ENCODE results near the gene DDB1.

Gene DDB1

GRCh38 chr11:61293867-61294716, 38.8 kb downstream of the DDB1 start:
- DNase-seq = peak; percentile 60

- DNase-seq = no peak
Observed at GRCh38 chr11:61292356-61292755, 40.5 kb downstream of the DDB1 start.

- peak; percentile 13 for DNase-seq
Observed at GRCh38 chr11:61290905-61291690, 41.8 kb downstream of the DDB1 start.

DNA sequence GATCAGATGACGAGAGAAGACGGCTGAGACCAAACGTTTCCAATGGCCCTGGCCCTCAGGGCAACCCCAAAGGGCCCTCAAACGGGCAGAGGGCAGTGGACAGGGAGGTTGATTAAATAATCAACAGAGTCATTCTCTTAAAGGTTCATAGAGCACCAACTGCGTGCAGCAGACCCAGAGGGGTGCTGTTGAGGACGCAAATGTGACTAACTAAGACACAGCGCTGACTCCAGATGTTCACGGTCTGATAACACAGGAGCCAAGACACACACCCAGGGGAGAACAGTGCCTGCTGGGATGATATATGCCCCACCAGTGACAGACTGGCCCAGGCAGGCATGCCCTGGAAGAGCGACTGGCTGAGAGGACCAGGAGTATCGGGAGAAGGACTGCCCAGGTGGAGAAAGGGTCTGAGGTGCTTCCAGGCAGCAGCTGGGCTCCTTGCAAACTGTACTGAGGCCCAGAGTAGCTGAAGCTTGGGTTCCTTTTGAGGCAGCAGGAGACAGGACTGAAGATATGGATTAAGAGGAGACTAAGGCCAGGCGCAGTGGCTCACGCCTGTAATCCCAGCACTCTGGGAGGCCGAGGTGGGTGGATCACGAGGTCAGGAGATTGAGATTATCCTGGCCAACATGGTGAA, 45.4 kb downstream of the DDB1 start:
- DNase-seq = no peak

DNA sequence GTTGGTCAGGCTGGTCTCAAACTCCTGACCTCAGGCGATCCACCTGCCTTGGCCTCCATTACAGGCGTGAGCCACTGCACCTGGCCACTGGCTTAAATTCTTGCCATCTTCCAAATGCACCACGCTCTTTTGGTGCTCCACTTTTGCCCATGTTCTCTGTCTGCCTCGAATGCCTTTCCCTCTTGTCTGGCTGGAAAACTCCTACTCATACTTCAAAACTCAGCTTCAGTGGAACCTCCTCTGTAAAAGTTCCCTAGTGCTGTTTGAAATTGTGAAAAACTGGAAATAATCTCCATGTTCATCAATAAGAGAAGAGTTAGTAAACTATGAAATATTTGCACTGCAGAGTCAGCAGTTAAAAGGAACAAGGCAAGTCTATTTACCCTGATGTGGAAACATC, 49.3 kb downstream of the DDB1 start:
- DNase-seq = no peak

- peak; percentile 31 for DNase-seq
Observed at GRCh38 chr11:61281581-61282250, 51.2 kb downstream of the DDB1 start.

GRCh38 chr11:61280883-61281580, 51.9 kb downstream of the DDB1 start:
- no peak for DNase-seq

DNA sequence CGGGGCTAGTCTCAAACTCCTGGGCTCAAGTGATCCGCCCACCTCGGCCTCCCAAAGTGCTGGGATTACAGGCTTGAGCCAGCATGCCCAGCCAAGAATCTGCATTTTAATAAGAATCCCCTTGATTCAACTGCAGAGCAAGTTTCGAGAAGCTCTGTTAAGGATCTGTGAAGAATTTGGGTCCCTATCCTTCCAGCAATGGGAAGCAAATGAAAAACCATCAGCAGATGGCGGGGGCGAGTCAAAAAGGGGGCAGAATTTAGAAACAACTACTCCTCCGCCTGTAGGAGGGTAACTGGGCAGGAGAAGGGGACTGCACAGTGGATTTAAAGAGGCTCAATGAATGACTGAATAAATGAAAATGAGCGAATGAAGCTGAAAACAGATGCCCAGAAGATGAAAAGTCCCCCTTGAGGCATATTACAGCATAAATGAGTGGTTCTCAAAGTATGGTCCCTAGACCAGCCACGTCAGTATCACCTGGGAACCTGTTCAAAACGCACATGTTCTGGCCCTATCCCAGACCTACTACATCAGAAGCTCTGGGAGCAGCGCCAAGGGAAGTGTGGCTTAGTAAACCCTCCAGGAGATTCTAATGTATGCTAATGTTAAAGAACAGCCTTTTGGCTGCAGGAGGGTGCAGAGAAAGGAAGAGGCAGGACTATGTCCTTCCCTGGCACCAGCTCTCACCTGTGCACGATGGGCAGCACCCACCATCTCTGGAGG, 52.8 kb downstream of the DDB1 start:
- DNase-seq = no peak

DNA sequence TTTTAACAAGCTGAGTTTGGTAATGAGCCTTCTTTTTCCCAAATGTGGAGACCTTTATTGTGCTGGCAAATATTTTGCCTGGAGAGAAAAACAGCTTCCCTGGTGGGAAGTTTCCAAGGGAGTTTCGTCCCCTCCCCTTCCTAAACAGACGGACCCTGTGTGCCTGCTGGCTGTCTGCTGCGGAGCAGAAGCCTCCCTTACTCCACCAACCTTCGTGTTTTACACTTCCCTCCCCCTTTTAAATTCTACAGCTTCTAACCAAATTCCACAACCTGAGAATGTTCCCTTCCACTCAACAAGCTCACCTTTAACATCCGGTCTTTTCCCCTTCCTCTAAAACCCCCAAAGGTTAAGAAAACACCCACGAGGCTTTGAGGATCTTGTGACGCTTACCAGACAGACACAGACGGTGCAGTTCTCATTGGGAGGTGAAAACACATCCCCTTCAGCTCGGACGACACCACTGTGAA, 54.9 kb downstream of the DDB1 start:
- no peak for DNase-seq

DNA sequence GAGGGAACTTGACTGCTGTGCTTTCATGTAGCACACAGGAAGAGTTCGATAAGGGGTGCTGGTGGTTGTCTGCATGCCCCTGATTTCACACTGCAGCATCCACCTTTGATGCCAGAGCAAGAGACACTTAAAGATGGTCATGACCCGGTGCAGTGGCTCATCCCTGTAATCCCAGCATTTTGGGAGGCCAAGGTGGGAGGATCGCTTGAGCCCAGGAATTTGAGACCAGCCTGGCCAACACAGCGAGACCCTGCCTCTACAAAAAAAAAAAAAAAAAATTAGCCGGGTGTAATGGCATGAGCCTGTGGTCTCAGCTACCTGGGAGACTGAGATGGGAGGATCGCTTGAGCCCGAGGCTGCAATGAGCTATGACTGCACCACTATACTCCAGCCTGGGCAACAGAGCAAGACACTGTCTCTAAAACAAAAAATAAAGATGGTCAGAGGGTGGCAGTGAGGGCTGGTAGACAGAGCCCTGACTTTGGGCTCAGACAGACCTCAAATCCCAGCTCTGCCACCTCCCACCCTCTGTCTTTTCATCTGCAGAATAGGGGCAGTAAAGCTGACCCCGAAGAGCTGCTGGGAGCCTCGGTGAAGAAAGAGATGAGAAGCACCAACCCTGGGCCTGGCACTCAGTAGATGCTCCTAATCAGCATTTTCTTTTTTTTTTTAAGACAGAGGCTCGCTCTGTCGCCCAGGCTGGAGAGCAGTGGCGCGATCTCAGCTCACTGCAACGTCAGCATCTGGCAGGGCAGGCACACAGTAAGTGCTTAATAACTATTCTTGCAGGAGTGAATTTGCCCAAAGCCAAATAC, 55.5 kb downstream of the DDB1 start:
- DNase-seq = no peak

DNA sequence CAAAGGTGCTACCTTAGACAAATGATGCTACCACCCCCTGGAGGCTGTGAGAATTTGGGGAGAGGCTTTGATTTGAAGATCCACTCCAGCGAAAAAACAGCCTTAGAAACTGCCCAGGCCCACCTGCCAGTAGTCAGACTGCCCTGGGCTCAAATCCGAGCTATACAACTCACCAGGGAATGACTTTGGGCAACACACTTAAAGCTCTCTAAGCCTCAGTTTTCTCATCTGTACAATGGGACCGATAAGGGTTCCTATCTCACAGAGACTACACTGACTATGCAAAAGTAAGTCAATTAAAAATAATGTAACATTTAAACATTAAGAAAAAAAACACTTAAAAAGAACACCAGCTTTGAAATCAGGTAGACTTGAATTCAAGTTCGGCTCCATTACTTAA, 57.7 kb downstream of the DDB1 start:
- no peak for DNase-seq

GRCh38 chr11:61274084-61274483, 58.8 kb downstream of the DDB1 start:
- no peak for DNase-seq

- DNase-seq = no peak
Observed at GRCh38 chr11:61273178-61274078, 59.5 kb downstream of the DDB1 start.

GRCh38 chr11:61272731-61273130, 60.2 kb downstream of the DDB1 start:
- DNase-seq = no peak

DNA sequence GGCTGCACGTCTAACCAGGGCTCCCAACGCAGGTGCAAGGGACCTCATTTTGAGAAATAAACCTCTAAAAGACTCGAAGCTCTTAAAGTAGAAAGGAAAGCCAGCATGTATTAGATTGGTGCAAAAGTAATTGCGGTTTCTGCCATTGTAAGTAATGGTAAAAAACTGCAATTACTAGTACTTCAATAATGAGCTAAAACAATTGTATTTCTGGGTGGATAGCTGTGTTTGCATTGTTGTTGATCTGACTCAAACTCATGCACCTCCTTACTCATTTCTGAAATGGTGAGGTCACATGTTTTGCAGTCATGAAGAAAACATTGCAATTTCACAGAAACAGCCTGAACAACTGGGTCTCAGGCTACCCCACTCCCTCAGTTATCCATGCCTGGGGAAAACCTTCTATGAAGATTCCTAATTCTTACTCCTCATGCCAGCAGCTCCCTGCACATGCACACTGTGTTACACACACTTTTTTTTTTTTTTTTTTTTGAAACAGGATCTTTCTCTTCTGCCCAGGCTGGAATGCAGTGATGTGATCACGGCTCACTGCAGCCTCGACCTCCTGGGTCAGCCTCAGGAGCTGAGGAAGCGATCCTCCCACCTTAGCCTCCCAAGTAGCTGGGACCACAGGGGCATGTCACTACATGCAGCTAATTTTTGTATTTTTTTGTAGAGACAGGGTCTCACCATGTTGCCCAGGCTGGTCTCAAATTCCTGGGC, 62.4 kb downstream of the DDB1 start:
- no peak for DNase-seq

GRCh38 chr11:61268588-61269250, 64.2 kb downstream of the DDB1 start:
- DNase-seq = no peak

DNA sequence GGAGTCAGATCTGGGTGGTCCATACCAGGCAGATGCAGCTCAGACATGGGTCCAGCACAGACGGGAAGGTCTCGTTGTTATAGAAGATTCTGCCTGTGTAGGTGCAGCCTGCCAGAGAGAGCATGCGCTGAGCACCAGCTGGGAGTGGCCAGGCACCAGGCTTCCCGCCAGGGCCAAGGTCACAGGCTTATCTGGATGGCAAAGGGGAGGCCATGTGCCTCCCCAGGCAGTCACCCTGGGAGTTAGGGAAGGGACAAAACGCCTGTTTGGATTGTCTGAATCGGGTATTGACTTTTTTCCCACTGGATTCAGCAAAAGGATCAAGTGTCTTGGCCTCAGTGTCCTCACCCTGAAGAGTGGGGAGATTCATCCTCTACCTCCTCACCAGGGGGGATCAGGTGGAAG, 65.5 kb downstream of the DDB1 start:
- DNase-seq = no peak

- DNase-seq = no peak
Observed at GRCh38 chr11:61266602-61267001, 66.3 kb downstream of the DDB1 start.

All from stimulated activated CD4-positive, alpha-beta T cell treated with anti-CD3 and anti-CD28 coated beads, Interleukin-4, amount 100 ng/mL, for 1 hour (primary cell).